ENCODE results near the gene SPATS2. TPM values are rescaled to one million over a fixed set of nuclear protein-coding genes. Genes with fewer than 3 reads are reported as not detected.

The SPATS2 gene
- total RNA-seq, 1 experiment from 2014 or later: 43.1 TPM

- peak overlapping the region; percentile 56 for H3K4me3 ChIP-seq (ENCODE audit: low read depth, low read length)
- Mint-ChIP-seq H3K4me3 (ENCODE audit: unreplicated experiment) (peak overlapping the region; percentile 77), H3K36me3 (ENCODE audit: insufficient read depth, unreplicated experiment) (no peaks in the 10 kb centered on the region), H3K27ac (ENCODE audit: unreplicated experiment) (no peak overlapping the region), H3K27me3 (ENCODE audit: insufficient read depth, unreplicated experiment) (peaks cover 10% of the 10 kb centered on the region), H3K9me3 (ENCODE audit: unreplicated experiment) (no peaks in the 10 kb centered on the region), H3K4me1 (ENCODE audit: low read depth, unreplicated experiment) (no peaks in the 10 kb centered on the region)
- BruUV-seq (replicated peaks): no TSS peak
- H3K36me3 ChIP-seq (ENCODE audit: control insufficient read depth, insufficient read depth, low read length): no peaks in the 10 kb centered on the region
- POLR2A ChIA-PET: interaction anchor here (0.5 to 1.1 kb wide), 6 partner anchors 46 to 418 kb away, joined by 3 to 12 read pairs (median 6); no protein-coding TSS in a partner anchor
- intact Hi-C loops (cut with micrococcal nuclease; ENCODE audit: unreplicated experiment): no loop called here
- no peaks in the 10 kb centered on the region for H3K9me3 ChIP-seq
- no peak for DNase-seq
- CTCF ChIA-PET: interaction anchor here (0.6 to 2.3 kb wide), 8 partner anchors 16 to 1862 kb away, joined by 3 to 10 read pairs (median 4); partner anchors contain the start of gene SPATS2
- TF ChIP-seq CTCF (IDR thresholded peaks at IDR 0.05; ENCODE audit: insufficient read depth in 1 of 2, low read depth in 1 of 2, low read length in 1 of 2, severe bottlenecking in 1 of 2, unreplicated experiment in 1 of 2): no peak
- H3K27me3 ChIP-seq (replicated peaks; ENCODE audit: control insufficient read depth, insufficient read depth, low read length): peaks cover 4% of the 10 kb centered on the region; the same call in 1 of the 2 replicates
- peaks cover 10% of the 10 kb centered on the region for H3K4me1 ChIP-seq
These were observed 170.0 kb downstream of the SPATS2 start for GRCh38 chr12:49537231-49537751.

- intact Hi-C loops (cut with micrococcal nuclease; ENCODE audit: unreplicated experiment): no loop called here
- Mint-ChIP-seq H3K27ac (ENCODE audit: unreplicated experiment) (no peak overlapping the region), H3K27me3 (ENCODE audit: insufficient read depth, unreplicated experiment) (peaks cover 10% of the 10 kb centered on the region), H3K4me1 (ENCODE audit: low read depth, unreplicated experiment) (no peaks in the 10 kb centered on the region), H3K36me3 (ENCODE audit: insufficient read depth, unreplicated experiment) (no peaks in the 10 kb centered on the region), H3K4me3 (ENCODE audit: unreplicated experiment) (peak overlapping the region; percentile 77), H3K9me3 (ENCODE audit: unreplicated experiment) (no peaks in the 10 kb centered on the region)
- TF ChIP-seq CTCF (IDR thresholded peaks at IDR 0.05; ENCODE audit: insufficient read depth in 1 of 2, low read depth in 1 of 2, low read length in 1 of 2, severe bottlenecking in 1 of 2, unreplicated experiment in 1 of 2): peak; percentile 17 to 28
- H3K27me3 ChIP-seq (replicated peaks; ENCODE audit: control insufficient read depth, insufficient read depth, low read length): peaks cover 4% of the 10 kb centered on the region; the same call in 1 of the 2 replicates
- ChIA-PET CTCF (interaction anchor here (0.5 to 2.3 kb wide), 10 partner anchors 16 to 1862 kb away, joined by 3 to 10 read pairs (median 4); partner anchors contain the start of gene SPATS2), POLR2A (interaction anchor here (0.5 to 1.1 kb wide), 3 partner anchors 107 to 418 kb away, joined by 3 to 7 read pairs (median 6); no protein-coding TSS in a partner anchor)
- H3K4me1 ChIP-seq: peaks cover 10% of the 10 kb centered on the region
- peak in 1 of 2 experiments; percentile 56 for DNase-seq
- BruUV-seq (replicated peaks): no TSS peak
- H3K36me3 ChIP-seq (ENCODE audit: control insufficient read depth, insufficient read depth, low read length): no peaks in the 10 kb centered on the region
- no peaks in the 10 kb centered on the region for H3K9me3 ChIP-seq
- H3K4me3 ChIP-seq (ENCODE audit: low read depth, low read length): peak overlapping the region; percentile 56
These were observed 170.7 kb downstream of the SPATS2 start for GRCh38 chr12:49537752-49538509.

- H3K27me3 ChIP-seq (replicated peaks; ENCODE audit: control insufficient read depth, insufficient read depth, low read length): peaks cover 4% of the 10 kb centered on the region; the same call in 1 of the 2 replicates
- intact Hi-C loops (cut with micrococcal nuclease; ENCODE audit: unreplicated experiment): no loop called here
- peaks cover 10% of the 10 kb centered on the region for H3K4me1 ChIP-seq
- H3K9me3 ChIP-seq: no peaks in the 10 kb centered on the region
- H3K4me1 Mint-ChIP-seq (ENCODE audit: low read depth, unreplicated experiment): no peaks in the 10 kb centered on the region
- no peaks in the 10 kb centered on the region for H3K36me3 ChIP-seq (ENCODE audit: control insufficient read depth, insufficient read depth, low read length)
- peak within 1 kb of the TSS; percentile 56 for H3K4me3 ChIP-seq (ENCODE audit: low read depth, low read length)
- H3K36me3 Mint-ChIP-seq (ENCODE audit: insufficient read depth, unreplicated experiment): no peaks in the 10 kb centered on the region
- H3K27me3 Mint-ChIP-seq (ENCODE audit: insufficient read depth, unreplicated experiment): peaks cover 10% of the 10 kb centered on the region
- ChIA-PET CTCF (interaction anchor here (0.5 to 2.3 kb wide), 6 partner anchors 42 to 207 kb away, joined by 3 to 10 read pairs (median 4); no protein-coding TSS in a partner anchor), POLR2A (no interaction called here)
- no peak within 1 kb of the TSS for H3K27ac Mint-ChIP-seq (ENCODE audit: unreplicated experiment)
- H3K9me3 Mint-ChIP-seq (ENCODE audit: unreplicated experiment): no peaks in the 10 kb centered on the region
- DNase-seq: peak; percentile 86
- no peak for TF ChIP-seq CTCF (IDR thresholded peaks at IDR 0.05; ENCODE audit: insufficient read depth in 1 of 2, low read depth in 1 of 2, low read length in 1 of 2, severe bottlenecking in 1 of 2, unreplicated experiment in 1 of 2)
- BruUV-seq (replicated peaks): no TSS peak
- H3K4me3 Mint-ChIP-seq (ENCODE audit: unreplicated experiment): peak within 1 kb of the TSS; percentile 77
These were observed 171.5 kb downstream of the SPATS2 start, which contains the start of gene KCNH3 for GRCh38 chr12:49538510-49539403. Gene KCNH3 (plus strand): TSS chr12:49539030. CDS start chr12:49539417, 387 bp downstream.
